Activated gamma-delta T cell (primary cell): ENCODE data around the gene TM4SF18.
"Not testable (repeated sequence)": the region's sequence is repeated elsewhere in the genome, so short reads cannot be mapped to it uniquely, and the experiment has no call there.

Source experiments
- DNase-seq: peaks from one replicate; lab custom pipeline; 2025; lab: John Stamatoyannopoulos, UW

TM4SF18 gene

DNA sequence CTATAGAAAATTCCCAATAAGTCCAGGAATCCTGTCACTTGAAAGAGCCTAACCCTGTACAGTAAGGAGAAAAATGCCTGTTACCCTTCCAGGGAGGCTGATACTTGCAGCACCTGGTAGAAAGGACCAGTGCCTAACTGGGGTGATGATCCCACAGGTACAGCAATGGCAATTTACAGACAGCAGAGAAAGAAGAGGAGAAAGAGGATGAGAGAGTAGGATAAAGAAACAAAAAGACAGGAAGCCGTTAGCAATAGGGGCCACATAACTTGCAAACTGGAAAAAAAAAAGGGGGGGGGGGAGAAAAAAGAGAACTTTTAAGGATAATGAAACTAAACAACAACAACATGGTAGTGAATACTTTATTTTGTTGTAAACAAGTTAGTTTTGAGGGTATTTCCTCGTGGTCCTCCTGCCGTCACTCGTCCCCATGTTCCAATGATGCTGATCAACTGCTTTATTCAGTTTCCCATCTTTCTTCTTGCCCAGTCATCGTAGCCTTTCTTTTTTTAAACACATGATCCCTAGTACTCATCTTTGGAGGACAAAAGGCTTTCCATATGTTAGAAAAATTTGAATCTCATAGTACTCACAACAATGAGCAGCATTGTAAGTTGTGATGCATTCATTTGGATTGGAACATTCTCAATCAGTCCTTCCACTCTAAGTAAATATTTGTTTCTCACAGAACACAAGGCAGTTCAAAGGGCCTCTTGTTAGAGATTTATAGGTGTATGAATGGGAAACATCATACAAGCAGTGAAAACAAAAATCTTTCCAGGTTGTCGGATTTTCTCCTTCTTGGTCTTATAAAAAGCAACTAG lies 35.5 kb upstream of the TM4SF18 start:
- DNase-seq = no peak

DNA sequence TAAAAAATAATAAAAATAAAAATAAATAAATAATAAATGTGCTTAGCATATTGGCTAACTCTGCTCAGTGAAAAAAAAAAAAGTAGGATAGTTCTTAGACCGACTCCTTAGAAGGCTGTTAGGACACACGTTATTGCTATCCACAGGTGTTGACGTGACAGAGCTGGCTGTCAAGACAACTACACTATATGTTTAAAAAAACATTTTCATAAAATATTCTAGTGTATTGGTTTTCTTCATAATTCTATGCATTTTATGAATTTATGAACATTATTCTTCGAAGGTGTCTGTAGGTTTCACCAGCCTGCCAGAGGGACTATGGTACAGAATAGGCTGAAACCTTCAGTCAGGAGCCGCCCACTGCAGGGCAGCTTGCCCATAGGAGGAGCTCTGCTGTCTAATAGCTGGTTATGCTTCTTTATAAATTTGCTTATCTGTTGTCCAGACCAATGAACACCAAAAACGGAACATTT lies 34.8 kb upstream of the TM4SF18 start:
- no peak for DNase-seq

- no peak for DNase-seq
These were observed 33.8 kb upstream of the TM4SF18 start for GRCh38 chr3:149366941-149367840.

- DNase-seq = no peak
These were observed 32.6 kb upstream of the TM4SF18 start for GRCh38 chr3:149366031-149366430.

GRCh38 chr3:149364624-149365023 lies 31.2 kb upstream of the TM4SF18 start:
- DNase-seq = no peak

GRCh38 chr3:149363053-149363452 lies 29.6 kb upstream of the TM4SF18 start:
- no peak for DNase-seq

DNA sequence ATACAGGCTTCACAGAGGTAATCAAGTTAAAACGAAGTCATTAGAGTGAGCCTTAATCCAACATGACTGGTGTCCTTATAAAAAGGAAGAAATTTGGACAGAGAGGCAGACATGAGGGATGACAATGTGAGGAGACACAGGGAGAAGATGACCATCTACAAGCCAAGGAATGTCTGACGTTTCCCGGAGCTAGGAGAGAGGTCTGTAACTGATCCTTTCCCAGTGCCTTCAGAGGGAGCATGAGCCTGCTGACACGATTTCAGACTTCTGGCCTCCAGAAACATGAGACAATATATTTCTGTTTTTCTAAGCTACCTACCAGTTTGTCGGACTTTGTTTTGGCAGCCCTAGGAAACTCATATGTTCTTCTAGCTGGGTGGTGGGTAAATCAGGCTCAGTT lies 28.9 kb upstream of the TM4SF18 start:
- DNase-seq = no peak

DNA sequence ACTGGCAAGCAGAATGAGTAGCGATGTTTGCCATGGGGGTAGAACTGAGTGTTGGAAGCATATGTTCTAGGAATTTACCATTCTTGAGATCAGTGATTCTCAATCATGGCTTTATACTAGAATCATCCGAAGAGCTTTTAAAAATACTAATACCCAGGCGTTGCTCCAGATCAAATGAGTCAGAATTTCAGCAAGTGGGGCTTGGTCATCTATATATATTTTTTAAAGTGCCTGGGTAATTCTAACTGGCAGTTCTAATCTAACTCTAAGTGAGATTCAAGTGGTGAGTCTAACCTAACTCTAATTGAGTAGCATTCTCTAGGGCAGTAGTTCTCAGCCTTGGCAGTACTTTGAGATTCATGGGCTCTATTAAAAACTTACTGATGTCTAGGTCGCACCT lies 23.2 kb upstream of the TM4SF18 start:
- no peak for DNase-seq

- DNase-seq = no peak
These were observed 22.7 kb upstream of the TM4SF18 start for GRCh38 chr3:149356044-149356592.

- DNase-seq = no peak
These were observed 20.2 kb upstream of the TM4SF18 start for GRCh38 chr3:149353581-149354184.

- no peak for DNase-seq
These were observed 19.1 kb upstream of the TM4SF18 start for GRCh38 chr3:149352556-149352955.

DNA sequence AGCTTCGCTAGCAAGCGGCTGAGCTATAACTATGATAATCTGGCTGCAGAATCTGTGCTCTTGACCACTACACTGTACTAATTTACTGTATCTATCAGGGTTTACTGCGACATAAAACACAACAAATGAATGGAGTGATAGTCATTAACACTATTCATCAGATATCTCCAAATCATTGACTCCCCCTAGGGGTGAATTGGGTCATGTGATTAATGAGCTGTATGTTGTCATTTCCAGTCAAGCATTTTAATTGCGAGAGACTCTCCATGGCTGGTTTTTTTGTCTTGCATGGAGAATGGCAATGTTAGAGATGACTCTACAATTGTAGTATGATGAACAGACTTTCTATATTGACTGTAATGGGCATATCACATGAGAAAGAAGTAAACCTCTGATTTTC lies 10.5 kb upstream of the TM4SF18 start:
- no peak for DNase-seq

DNA sequence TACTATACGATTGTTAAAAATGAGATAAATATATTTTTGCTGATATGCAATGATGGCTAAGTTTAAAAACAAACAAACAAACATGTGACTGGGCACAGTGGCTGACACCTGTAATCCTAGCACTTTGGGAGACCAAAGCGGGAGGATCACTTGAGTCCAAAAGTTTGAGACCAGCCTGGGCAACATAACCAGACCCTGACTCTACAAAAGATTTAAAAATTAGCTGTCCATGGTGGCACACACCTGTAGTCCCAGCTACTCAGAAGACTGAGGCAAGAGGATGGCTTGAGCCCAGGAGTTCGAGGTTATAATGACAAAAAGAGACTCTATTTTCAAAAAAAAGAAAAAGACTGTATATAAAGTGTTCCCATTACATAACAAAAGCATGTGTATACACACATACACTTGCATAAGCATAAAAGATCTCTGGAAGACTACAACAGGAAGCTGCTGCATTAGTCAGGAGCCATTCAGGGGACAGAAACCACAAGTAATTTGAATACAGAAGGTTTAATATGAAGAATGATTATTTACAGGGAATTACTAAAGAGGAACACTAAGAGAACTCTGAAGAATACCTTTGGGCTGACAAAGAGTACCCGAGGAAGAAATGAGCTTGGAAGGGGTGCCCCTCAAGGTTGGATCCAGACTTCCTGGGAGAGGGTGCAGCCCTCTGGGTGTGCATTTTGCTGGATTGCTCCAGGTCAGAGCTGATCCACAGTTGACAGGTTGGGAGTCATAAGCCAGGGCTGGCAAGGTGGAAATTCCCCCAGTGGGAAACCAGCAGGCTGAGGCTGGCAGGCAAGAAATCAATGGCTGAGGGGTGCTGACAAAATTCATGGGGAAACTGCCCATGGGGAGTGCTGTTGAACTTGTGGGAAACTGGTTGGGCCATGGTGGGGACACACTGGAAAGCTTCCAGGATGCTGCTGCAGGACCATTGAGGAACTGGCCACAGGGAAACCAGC lies 9.3 kb upstream of the TM4SF18 start:
- no peak for DNase-seq

- no peak for DNase-seq
These were observed 7.0 kb upstream of the TM4SF18 start for GRCh38 chr3:149340310-149340933.

DNA sequence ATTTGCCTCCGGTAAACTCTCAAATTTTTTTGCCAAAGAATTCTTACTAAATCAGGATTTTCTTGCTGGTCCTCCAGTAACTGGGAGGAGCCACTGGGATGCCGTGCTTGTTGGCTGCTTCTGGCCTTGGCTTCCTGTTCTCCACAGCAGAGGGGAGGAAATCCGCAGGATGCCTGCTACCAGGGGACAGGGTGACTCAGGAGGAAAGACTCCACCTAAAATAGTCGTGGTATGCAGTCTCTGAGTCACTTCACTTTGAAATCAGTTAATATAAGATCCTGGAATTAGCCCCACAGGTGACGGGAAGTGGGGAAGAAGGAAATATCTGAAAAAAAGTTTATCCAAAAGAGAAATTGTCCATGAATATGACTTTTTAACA lies 6.5 kb upstream of the TM4SF18 start:
- no peak for DNase-seq

GRCh38 chr3:149337486-149337885 lies 4.0 kb upstream of the TM4SF18 start:
- DNase-seq = not testable (repeated sequence)

- no peak for DNase-seq
These were observed 3.5 kb upstream of the TM4SF18 start for GRCh38 chr3:149336925-149337324.

DNA sequence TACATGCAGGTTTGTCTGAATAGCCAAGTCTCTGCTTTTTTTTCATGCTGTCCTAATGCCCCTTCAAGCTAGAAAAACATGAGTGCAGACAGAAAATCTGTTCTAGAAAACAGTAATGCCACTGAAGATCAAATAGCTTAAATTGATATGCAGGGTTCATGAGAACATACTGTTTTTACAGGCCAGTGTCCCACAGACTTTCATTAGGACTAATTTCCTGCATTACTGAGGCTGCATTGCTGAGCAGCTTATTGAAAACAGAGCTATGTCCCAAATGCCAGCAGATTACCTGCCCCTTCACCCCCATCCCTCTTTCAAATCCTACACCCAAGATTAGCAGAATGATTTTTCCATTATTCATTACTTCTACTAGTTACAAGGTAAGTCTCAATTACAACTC lies 665 bp downstream of the TM4SF18 start:
- no peak for DNase-seq

DNA sequence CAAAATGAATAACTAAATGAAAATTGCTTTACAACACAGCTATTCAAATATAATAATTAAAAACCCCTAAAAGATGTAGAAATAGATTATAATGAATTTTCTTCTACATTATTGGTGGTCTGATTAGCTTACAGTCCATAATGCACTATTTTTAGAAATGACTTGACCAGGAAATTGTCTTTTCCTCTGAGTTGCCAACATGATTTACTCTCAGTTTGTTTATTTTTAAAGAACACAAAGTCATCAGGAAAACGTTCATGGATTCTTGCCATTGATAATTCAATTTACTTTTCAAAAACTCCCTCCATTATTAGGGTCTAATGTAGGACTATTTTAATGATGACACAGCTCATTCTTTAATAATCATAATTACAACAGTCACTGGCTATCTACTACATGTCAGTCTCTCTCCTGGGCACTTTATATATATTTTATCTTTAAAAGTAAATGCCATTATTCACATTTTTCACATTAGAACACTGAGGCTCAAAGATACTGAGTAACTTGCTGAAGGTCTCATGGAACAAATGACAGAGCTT lies 1.1 kb downstream of the TM4SF18 start:
- no peak for DNase-seq

DNA sequence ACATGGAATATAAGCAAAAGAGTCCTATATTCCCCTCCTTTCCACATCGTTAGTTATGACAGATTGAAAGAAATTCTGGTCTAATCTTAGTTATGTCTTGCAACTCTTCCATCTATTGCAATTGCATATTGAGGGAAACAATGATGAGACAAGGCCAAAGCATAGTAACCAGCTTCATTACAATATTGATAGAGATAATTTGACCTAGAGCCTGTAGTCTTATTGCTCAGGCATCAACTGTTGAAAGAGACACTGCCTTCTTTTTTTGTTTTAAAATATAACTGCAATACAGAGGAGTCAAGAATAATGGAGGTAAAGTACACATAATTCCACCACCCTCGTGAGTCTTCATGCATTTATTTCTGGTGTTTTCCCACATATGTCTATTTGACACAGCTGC lies 2.0 kb downstream of the TM4SF18 start:
- DNase-seq = no peak
